Stimulated activated CD8-positive, alpha-beta memory T cell treated with anti-CD3 and anti-CD28 coated beads, Interleukin-7, amount 100 ng/mL, for 4 hours (primary cell): Measurements from ENCODE around the gene CRABP2.

ENCODE experiments used
- DNase-seq, 2 donors: peaks; one replicate each; pipeline ENCODE4 v3.0.0-alpha.2; 2020; ENCODE audit warnings: low read depth in 2 of 2

CRABP2 gene

GRCh38 chr1:156709031-156709430, 3.6 kb upstream of the CRABP2 start:
- no peak for DNase-seq

- no peak for DNase-seq
Observed at GRCh38 chr1:156708218-156708661, 2.9 kb upstream of the CRABP2 start.

GRCh38 chr1:156707417-156708217, 2.2 kb upstream of the CRABP2 start:
- no peak for DNase-seq

- DNase-seq: no peak
Observed at GRCh38 chr1:156706657-156707416, 1.5 kb upstream of the CRABP2 start.

- peak in 1 of 2 donors; percentile 44 for DNase-seq
Observed at GRCh38 chr1:156705918-156706656, 704 bp upstream of the CRABP2 start.

- peak in 1 of 2 donors; percentile 36 for DNase-seq
Observed at GRCh38 chr1:156704930-156705320, 458 bp downstream of the CRABP2 start.

GRCh38 chr1:156704166-156704711, 1.1 kb downstream of the CRABP2 start:
- no peak for DNase-seq

- DNase-seq: no peak
Observed at GRCh38 chr1:156703741-156704140, 1.6 kb downstream of the CRABP2 start.

GRCh38 chr1:156703336-156703735, 2.0 kb downstream of the CRABP2 start:
- no peak for DNase-seq

GRCh38 chr1:156700736-156701531, 4.4 kb downstream of the CRABP2 start:
- DNase-seq: no peak

GRCh38 chr1:156698995-156699394, 6.4 kb downstream of the CRABP2 start:
- DNase-seq: no peak

- no peak for DNase-seq
Observed at GRCh38 chr1:156697481-156697880, 7.9 kb downstream of the CRABP2 start.

GRCh38 chr1:156696755-156697154, 8.6 kb downstream of the CRABP2 start:
- DNase-seq: no peak

GRCh38 chr1:156694690-156694962, 10.8 kb downstream of the CRABP2 start:
- DNase-seq: no peak

- DNase-seq: no peak
Observed at GRCh38 chr1:156693848-156694689, 11.3 kb downstream of the CRABP2 start.

- DNase-seq: no peak
Observed at GRCh38 chr1:156692925-156693847, 12.2 kb downstream of the CRABP2 start.

- no peak for DNase-seq
Observed at GRCh38 chr1:156692441-156692924, 12.9 kb downstream of the CRABP2 start.

GRCh38 chr1:156691665-156692440, 13.5 kb downstream of the CRABP2 start:
- no peak for DNase-seq
